K562 (cell line): ENCODE results near the gene ZNF275. TPM values are rescaled to one million over a fixed set of nuclear protein-coding genes. Genes with fewer than 3 reads are reported as not detected.

Experiments
- CBX3 ChIP-seq, 2 experiments: IDR thresholded peaks; 1 replicate in 1 of 2; 2 replicates in 1 of 2; pipeline ENCODE4 v1.6.1; 2012; ENCODE audit warnings: inconsistent platforms in 2 of 2, low read length in 2 of 2, borderline replicate concordance in 1 of 2, control low read depth in 1 of 2
- CTBP1 ChIP-seq: fragments of 450-650 bp; IDR thresholded peaks from 2 replicates; pipeline ENCODE4 v1.6.1; 2016; ENCODE audit warnings: borderline replicate concordance
- CTCFL ChIP-seq: IDR thresholded peaks from 2 replicates; pipeline ENCODE4 v1.6.1; 2011; ENCODE audit warnings: borderline replicate concordance, low read depth, mild to moderate bottlenecking, moderate library complexity, low read length; ENCODE audit not compliant: insufficient read depth, poor library complexity, severe bottlenecking
- CXXC5 ChIP-seq: fragments of 250-450 bp; sonication (Bioruptor Pico); IDR thresholded peaks from 2 replicates; pipeline ENCODE4 v1.8.0; 2022; ENCODE audit warnings: inconsistent platforms, mild to moderate bottlenecking, moderate library complexity
- E2F6 ChIP-seq, 2 experiments: IDR thresholded peaks; 2 replicates each; pipeline ENCODE4 v1.6.1; 2011; ENCODE audit warnings: borderline replicate concordance in 1 of 2, control low read depth in 1 of 2, low read depth in 1 of 2, low read length in 1 of 2, mild to moderate bottlenecking in 1 of 2, mixed read lengths in 1 of 2, moderate library complexity in 1 of 2; ENCODE audit not compliant: insufficient read depth in 1 of 2, insufficient read length in 1 of 2, poor library complexity in 1 of 2, severe bottlenecking in 1 of 2; ENCODE audit errors: extremely low read depth in 1 of 2
- EGR1 ChIP-seq: fragments of 450-650 bp; conservative IDR thresholded peaks from 2 replicates; pipeline ENCODE4 v1.6.1; 2017; ENCODE audit warnings: mild to moderate bottlenecking
- HCFC1 ChIP-seq: IDR thresholded peaks from 2 replicates; pipeline ENCODE4 v1.6.1; 2012; ENCODE audit warnings: low read depth, low read length, improper control_type of control experiment
- HMGN3 ChIP-seq: IDR thresholded peaks from 2 replicates; pipeline ENCODE4 v1.6.1; 2011; ENCODE audit warnings: borderline replicate concordance, low read depth, mild to moderate bottlenecking, mixed read lengths, low read length; ENCODE audit not compliant: insufficient read length; ENCODE audit errors: extremely low read depth
- KAT2B ChIP-seq: IDR thresholded peaks from one replicate; pipeline ENCODE4 v1.6.1; 2012; ENCODE audit warnings: low read depth, mild to moderate bottlenecking, control low read depth, inconsistent platforms, low read length, moderate library complexity
- KLF16 ChIP-seq: IDR thresholded peaks from 2 replicates; pipeline ENCODE4 v1.6.1; 2016; ENCODE audit warnings: antibody characterized with exemption
- MAZ ChIP-seq, 2 experiments: fragments of 450-650 bp in 1 of 2; sonication (generic) in 1 of 2; formaldehyde crosslinking; IDR thresholded peaks in 1 of 2; conservative IDR thresholded peaks in 1 of 2; 2 replicates each; pipeline versions ENCODE4 v1.4.0 to v1.5.0; 2020; ENCODE audit warnings: mild to moderate bottlenecking in 1 of 2, missing genetic modification reagents in 1 of 2
- OTX1 ChIP-seq: fragments of 450-650 bp; formaldehyde crosslinking; IDR thresholded peaks from 2 replicates; pipeline ENCODE4 v1.4.0; 2022; ENCODE audit warnings: mild to moderate bottlenecking
- PRDM10 ChIP-seq: fragments of 450-650 bp; IDR thresholded peaks from 2 replicates; pipeline ENCODE4 v1.6.1; 2018; ENCODE audit not compliant: partially characterized antibody
- RB1 ChIP-seq: fragments of 450-650 bp; IDR thresholded peaks from 2 replicates; pipeline ENCODE4 v1.6.1; 2017; ENCODE audit warnings: low read depth, mild to moderate bottlenecking
- SMC3 ChIP-seq: conservative IDR thresholded peaks from 2 replicates; pipeline ENCODE4 v1.6.1; 2011; ENCODE audit warnings: low read depth, low read length, improper control_type of control experiment; ENCODE audit not compliant: insufficient read depth
- TCF15 ChIP-seq: fragments of 250-450 bp; sonication (Bioruptor Pico); IDR thresholded peaks from 2 replicates; pipeline ENCODE4 v1.8.0; 2022; ENCODE audit warnings: moderate library complexity, mild to moderate bottlenecking, inconsistent platforms
- THRAP3 ChIP-seq: fragments of 450-650 bp; IDR thresholded peaks from 2 replicates; pipeline ENCODE4 v1.6.1; 2016; ENCODE audit warnings: mild to moderate bottlenecking, inconsistent platforms, borderline replicate concordance
- XRCC5 ChIP-seq: fragments of 200-400 bp; formaldehyde crosslinking; IDR thresholded peaks from 2 replicates; pipeline ENCODE4 v1.6.1; 2017; ENCODE audit warnings: low read depth, mild to moderate bottlenecking, low read length
- polyA plus RNA-seq, 8 experiments: library from polyadenylated mRNA; depleted of rRNA in 4 of 8; stranded (reverse) in 5 of 8; unstranded in 3 of 8; fragments of >200 nt; fragmentation: Nextera tagmentation in 2 of 8; fragmentation: Illumina TruSeq in 1 of 8; extraction: Ambion mirVana in 2 of 8; extraction: Trizol in 1 of 8; gene quantifications; 2 replicates each; pipeline versions ENCODE4 v1.2.1 to v1.2.3, GENCODE V29; 2011 to 2014; ENCODE audit warnings: inconsistent platforms in 1 of 8, missing spikeins in 1 of 8
- total RNA-seq, 7 experiments: library from RNA; depleted of rRNA in 6 of 7; stranded (reverse); fragments of >200 nt in 6 of 7; fragmentation: Illumina TruSeq in 2 of 7; extraction: Trizol in 2 of 7; gene quantifications; 2 replicates each; pipeline versions ENCODE4 v1.2.1 to v1.2.3, GENCODE V29; 2011 to 2021; ENCODE audit warnings: low replicate concordance in 1 of 7

Gene ZNF275
- total and polyA plus RNA-seq, 9 of the 15 experiments (the other 6 are each of a cell fraction or from before 2014, with no cell fraction given) = 2.1 to 19.1 (median 12.0) TPM

DNA sequence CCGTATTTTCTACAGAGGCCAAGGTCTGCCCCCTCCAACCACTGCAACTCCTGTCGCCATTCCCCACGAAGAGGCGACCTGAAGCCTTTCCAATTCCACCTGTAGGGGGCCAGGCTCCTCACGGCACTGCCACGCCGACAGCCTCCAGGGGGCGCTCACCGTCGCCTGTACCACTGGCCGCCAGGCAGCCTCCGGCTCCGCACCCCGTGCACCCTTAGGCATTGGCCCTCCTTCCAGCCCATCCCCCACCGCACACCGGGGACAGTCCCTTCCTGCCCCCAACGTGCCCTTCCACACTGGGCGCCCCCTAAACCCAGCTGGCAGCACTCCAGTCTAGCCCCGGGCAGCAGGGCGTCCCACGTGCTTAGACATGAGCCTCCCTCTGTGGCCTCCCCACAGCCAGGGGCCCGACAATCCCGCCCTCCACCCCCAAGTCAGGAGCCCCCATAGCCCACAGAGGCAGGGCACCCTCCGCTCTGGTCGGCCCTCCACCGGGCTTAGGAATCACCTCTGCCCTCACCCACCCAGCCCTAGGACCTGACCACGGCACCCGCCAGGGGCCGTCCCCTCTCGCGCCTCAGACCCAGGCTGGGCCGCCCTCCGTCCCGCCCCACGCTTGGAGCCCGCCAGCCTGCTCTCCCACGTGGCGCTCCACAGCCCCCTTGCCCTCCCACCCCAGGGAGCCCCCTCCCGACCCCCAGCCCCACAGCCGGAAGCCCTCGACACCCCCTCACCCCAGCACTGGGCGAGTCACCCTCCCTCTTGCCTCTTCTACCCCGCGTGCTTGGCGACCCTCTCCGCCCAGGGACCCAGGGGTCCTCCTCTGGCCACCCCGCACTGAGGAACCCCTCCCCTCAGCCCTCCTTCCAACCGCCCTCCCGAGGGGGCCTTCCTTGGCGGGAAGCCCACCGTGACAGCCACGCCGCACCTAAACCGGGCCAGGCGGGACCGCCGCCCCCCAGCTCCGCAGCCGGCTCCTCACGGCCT lies 66.5 kb downstream of the ZNF275 start (continued):
- peak; percentile 19 for TF ChIP-seq PRDM10
- peak; percentile 94 for TF ChIP-seq CTCFL
- TF ChIP-seq SMC3 = peak; percentile 72
- TF ChIP-seq E2F6 (IDR thresholded peaks at IDR 0.05; ENCODE audit: borderline replicate concordance in 1 of 2, extremely low read depth in 1 of 2, insufficient read depth in 1 of 2, insufficient read length in 1 of 2, low read depth in 1 of 2, low read length in 1 of 2, poor library complexity in 1 of 2, severe bottlenecking in 1 of 2) = peak; percentile 19 to 21
- TF ChIP-seq MAZ (CRISPR knock-in tag; conservative IDR thresholded peaks at IDR 0.05 in 1 of 2, IDR thresholded peaks at IDR 0.05 in 1 of 2) = peak in 1 of 2 experiments; percentile 70; a peak in 2 of 4 replicates
- TF ChIP-seq KAT2B = peak; percentile 66
- no peak for TF ChIP-seq OTX1 (CRISPR knock-in tag)
- TF ChIP-seq CTBP1 = peak; percentile 40; the same call in 1 of the 2 replicates
- TF ChIP-seq EGR1 = no peak
- peak; percentile 39 for TF ChIP-seq HMGN3
- no peak for TF ChIP-seq HCFC1
- peak; percentile 78; the same call in 1 of the 2 replicates for TF ChIP-seq XRCC5
- 0 out of 2 replicates have a peak, but pooled peaks have one; percentile 33 for TF ChIP-seq KLF16
- no peak for TF ChIP-seq TCF15 (CRISPR knock-in tag)
- TF ChIP-seq THRAP3 = no peak
- TF ChIP-seq RB1 = peak; percentile 67; the same call in 1 of the 2 replicates
- TF ChIP-seq CBX3 (IDR thresholded peaks at IDR 0.05; ENCODE audit: borderline replicate concordance in 1 of 2, low read length in 2 of 2) = 0 out of 3 replicates have a peak, but pooled peaks of 1 of the 2 experiments have one; percentile 65
- TF ChIP-seq CXXC5 (CRISPR knock-in tag) = 0 out of 2 replicates have a peak, but pooled peaks have one; percentile 29
